ENCODE results near the gene BAAT. TPM values are rescaled to one million over a fixed set of nuclear protein-coding genes. Genes with fewer than 3 reads are reported as not detected.

BAAT gene
- total and polyA plus RNA-seq, 9 donors, result 0.10 to 0.31 (median 0.12) TPM; not detected in 6

DNA sequence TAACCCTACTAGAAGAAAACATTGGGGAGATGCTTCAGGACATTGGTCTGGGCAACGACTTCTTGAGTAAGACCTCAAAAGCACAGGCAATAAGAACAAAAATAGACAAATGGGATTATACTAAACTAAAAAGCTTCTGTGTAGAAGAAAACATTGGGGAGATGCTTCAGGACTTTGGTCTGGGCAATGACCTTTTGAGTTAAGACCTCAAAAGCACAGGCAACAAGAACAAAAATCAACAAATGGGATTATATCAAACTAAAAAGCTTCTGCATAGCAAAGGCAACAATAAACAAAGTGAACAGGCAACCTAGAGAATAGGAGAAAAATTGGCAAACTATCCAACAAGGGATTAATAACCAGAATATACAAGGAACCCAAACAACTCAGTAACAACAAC is 9.9 kb upstream of the BAAT start:
- 93 to 96% (median 95%) methylated on average over 1 of the region's 1 CpG for WGBS, 3 donors
- Histone ChIP-seq H3K27ac (no peak overlapping the region), H3K27me3 (no peaks in the 10 kb centered on the region), H3K4me3 (no peak overlapping the region), H3K9me3 (no peaks in the 10 kb centered on the region), H3K4me1 (ENCODE audit: insufficient read depth) (peaks cover 2% of the 10 kb centered on the region), H3K36me3 (no peaks in the 10 kb centered on the region)
- no peak for DNase-seq
- intact Hi-C loops (cut with DNase I), result loop anchor here in 1 of 4 donors (5.0 kb wide), 1 partner anchor 138 kb away; the partner anchor contains the start of gene RNF20
- TF ChIP-seq POLR2A (IDR thresholded peaks at IDR 0.05) (no peak), EP300 (IDR thresholded peaks at IDR 0.05) (no peak)
- TF ChIP-seq, protein P1, sequence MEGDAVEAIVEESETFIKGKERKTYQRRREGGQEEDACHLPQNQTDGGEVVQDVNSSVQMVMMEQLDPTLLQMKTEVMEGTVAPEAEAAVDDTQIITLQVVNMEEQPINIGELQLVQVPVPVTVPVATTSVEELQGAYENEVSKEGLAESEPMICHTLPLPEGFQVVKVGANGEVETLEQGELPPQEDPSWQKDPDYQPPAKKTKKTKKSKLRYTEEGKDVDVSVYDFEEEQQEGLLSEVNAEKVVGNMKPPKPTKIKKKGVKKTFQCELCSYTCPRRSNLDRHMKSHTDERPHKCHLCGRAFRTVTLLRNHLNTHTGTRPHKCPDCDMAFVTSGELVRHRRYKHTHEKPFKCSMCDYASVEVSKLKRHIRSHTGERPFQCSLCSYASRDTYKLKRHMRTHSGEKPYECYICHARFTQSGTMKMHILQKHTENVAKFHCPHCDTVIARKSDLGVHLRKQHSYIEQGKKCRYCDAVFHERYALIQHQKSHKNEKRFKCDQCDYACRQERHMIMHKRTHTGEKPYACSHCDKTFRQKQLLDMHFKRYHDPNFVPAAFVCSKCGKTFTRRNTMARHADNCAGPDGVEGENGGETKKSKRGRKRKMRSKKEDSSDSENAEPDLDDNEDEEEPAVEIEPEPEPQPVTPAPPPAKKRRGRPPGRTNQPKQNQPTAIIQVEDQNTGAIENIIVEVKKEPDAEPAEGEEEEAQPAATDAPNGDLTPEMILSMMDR (IDR thresholded peaks at IDR 0.05), result no peak

DNA sequence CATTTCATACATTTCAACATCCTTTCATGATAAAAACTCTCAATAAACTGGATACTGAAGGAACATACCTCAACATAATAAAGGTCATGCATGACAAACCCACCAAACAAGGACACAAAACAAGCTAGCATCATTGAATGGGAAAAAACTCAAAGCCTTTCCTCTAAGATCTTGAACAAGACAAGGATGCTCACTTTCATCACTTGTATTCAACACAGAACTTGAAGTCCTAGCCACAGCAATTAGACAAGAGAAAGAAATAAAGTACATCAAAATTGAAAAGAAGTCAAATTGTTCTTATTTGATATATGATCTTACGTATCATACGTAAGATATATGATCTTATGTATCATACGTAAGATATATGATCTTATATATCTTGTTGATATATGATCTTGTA is 8.3 kb upstream of the BAAT start:
- no peaks in the 10 kb centered on the region for H3K4me1 ChIP-seq (ENCODE audit: insufficient read depth)
- no peaks in the 10 kb centered on the region for H3K27me3 ChIP-seq
- WGBS, 3 donors, result 98 to 99% (median 98%) methylated on average over 3 of the region's 3 CpGs
- TF ChIP-seq EP300 (IDR thresholded peaks at IDR 0.05) (no peak), POLR2A (IDR thresholded peaks at IDR 0.05) (no peak)
- TF ChIP-seq, protein P1 (IDR thresholded peaks at IDR 0.05), result no peak
- no peak for DNase-seq
- H3K9me3 ChIP-seq, result no peaks in the 10 kb centered on the region
- intact Hi-C loops (cut with DNase I), result no loop called here
- H3K27ac ChIP-seq, result no peak overlapping the region
- no peaks in the 10 kb centered on the region for H3K36me3 ChIP-seq
- no peak overlapping the region for H3K4me3 ChIP-seq

DNA sequence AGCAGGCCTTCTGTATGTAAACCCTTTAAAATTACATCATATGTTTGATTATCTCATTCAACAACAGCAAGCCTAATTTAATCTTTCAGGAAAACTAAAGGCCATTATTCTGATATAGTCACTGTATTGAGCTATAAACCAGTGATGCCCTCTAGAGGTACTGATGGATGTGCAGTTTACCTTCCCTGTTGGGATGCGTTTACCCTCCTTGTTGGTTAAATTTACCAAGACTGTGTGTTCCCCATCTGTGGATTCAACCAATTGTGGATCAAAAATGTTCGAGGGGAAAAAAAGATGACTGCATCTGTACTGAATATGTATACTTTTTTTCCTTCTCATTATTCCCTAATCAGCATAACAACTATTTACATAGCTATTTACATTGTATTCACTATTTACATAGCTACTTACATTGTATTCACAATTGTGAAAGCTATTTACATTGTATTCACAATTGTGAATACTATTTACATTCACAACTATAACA is 3.7 kb upstream of the BAAT start:
- no peak for DNase-seq
- 87 to 94% (median 93%) methylated on average over 2 of the region's 2 CpGs for WGBS, 3 donors
- TF ChIP-seq POLR2A (IDR thresholded peaks at IDR 0.05), result no peak
- TF ChIP-seq, protein P1 (IDR thresholded peaks at IDR 0.05), result no peak
- no peak for TF ChIP-seq EP300 (IDR thresholded peaks at IDR 0.05)
- no peaks in the 10 kb centered on the region for H3K4me1 ChIP-seq (ENCODE audit: insufficient read depth)
- intact Hi-C loops (cut with DNase I), result no loop called here
- H3K27me3 ChIP-seq, result no peaks in the 10 kb centered on the region
- H3K36me3 ChIP-seq, result no peaks in the 10 kb centered on the region
- H3K27ac ChIP-seq, result no peak overlapping the region
- no peaks in the 10 kb centered on the region for H3K9me3 ChIP-seq
- no peak overlapping the region for H3K4me3 ChIP-seq

DNA sequence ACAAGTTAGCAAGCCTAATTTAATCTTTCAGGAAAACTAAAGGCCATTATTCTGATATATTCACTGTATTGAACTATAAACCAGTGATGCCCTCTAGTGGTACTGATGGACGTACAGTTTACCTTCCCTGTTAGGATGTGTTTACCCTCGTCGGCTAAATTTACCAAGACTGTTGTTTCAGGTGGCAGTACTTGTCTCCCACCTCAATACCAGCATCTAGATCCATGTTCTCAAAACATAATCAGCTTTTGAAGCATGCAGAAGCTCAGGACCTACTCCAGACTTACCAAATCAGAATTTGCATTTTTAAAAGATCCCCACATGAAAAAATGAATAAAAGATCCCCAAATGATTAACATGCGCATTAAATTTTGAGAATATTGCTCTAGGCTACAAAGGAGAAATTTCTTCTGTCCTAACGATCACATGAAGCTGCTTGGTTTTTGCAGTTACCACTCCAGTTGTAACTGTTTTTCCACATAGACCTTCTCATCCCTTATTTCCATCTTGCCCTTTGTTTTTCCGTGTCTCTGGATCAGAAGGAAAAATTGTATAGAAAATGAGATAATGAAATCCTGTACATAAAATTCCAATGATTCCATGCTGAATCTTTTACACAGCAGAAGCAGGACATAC is 3.2 kb upstream of the BAAT start:
- Histone ChIP-seq H3K9me3 (no peaks in the 10 kb centered on the region), H3K36me3 (no peaks in the 10 kb centered on the region), H3K4me1 (ENCODE audit: insufficient read depth) (no peaks in the 10 kb centered on the region), H3K27me3 (no peaks in the 10 kb centered on the region), H3K27ac (no peak overlapping the region), H3K4me3 (no peak overlapping the region)
- WGBS, 3 donors, result 60 to 61% (median 61%) methylated on average over 6 of the region's 6 CpGs
- TF ChIP-seq EP300 (IDR thresholded peaks at IDR 0.05), result no peak
- no peak for TF ChIP-seq POLR2A (IDR thresholded peaks at IDR 0.05)
- TF ChIP-seq, protein P1 (IDR thresholded peaks at IDR 0.05), result no peak
- DNase-seq, result no peak
- intact Hi-C loops (cut with DNase I), result no loop called here

Measured in ovary (tissue), 9 donors.